GM06990 (cell line): ENCODE data around the gene NKX6-2.

Source experiments
- DNase-seq: peaks from one replicate; pipeline ENCODE4 v3.0.0-alpha.2; 2011; ENCODE audit not compliant: insufficient read length; ENCODE audit errors: extremely low read depth
- H3K27me3 ChIP-seq: replicated peaks from 2 replicates; pipeline ENCODE4 v1.6.0; 2011; ENCODE audit warnings: low read length; ENCODE audit not compliant: control insufficient read depth, insufficient read depth
- H3K36me3 ChIP-seq: 2 replicates; pipeline ENCODE4 v1.5.1; 2011; ENCODE audit warnings: low read length; ENCODE audit not compliant: control insufficient read depth, insufficient read depth
- H3K4me3 ChIP-seq: replicated peaks from 2 replicates; pipeline ENCODE4 v1.5.1; 2011; ENCODE audit warnings: low read depth, mild to moderate bottlenecking, control low read depth, low read length
- TF ChIP-seq, protein P1 (sequence below): IDR thresholded peaks from 2 replicates; pipeline ENCODE4 v1.5.1; 2011; ENCODE audit warnings: low read length, control low read depth, mild to moderate bottlenecking, inconsistent platforms; ENCODE audit not compliant: insufficient read depth, poor library complexity, severe bottlenecking

Gene NKX6-2

DNA sequence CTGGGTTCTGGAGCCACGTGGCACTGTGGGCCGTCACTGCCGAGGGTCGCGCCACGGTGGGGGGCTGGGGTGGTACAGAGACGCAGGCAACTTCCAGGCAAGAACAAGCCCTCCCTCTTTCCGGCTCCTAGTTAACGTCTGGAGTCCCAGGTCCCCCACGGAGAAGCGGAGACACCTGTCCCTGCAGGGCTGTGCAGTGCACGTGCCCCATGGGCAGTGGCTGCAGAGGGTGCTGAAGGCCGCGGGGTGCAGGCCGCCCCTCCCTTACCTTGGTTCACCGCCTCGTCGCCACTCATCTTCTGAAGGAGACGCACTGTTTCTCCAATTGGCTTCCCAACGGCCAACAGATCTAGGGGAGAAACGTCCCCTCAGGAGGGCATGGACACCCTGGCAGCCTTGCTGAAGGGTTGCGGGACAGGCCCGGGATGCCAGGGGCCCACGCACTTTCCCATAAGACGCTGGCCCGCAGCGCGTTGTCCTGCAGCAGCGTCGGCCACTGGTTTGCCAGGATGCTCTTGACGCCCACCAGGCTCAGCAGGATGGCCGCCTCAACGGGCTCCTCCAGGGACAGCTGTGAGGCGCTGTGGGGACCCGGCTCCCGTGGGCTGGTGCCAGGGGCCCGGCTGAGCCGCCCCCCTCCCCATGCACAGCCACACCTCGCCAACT is 24.3 kb upstream of the NKX6-2 start:
- TF ChIP-seq, protein P1, sequence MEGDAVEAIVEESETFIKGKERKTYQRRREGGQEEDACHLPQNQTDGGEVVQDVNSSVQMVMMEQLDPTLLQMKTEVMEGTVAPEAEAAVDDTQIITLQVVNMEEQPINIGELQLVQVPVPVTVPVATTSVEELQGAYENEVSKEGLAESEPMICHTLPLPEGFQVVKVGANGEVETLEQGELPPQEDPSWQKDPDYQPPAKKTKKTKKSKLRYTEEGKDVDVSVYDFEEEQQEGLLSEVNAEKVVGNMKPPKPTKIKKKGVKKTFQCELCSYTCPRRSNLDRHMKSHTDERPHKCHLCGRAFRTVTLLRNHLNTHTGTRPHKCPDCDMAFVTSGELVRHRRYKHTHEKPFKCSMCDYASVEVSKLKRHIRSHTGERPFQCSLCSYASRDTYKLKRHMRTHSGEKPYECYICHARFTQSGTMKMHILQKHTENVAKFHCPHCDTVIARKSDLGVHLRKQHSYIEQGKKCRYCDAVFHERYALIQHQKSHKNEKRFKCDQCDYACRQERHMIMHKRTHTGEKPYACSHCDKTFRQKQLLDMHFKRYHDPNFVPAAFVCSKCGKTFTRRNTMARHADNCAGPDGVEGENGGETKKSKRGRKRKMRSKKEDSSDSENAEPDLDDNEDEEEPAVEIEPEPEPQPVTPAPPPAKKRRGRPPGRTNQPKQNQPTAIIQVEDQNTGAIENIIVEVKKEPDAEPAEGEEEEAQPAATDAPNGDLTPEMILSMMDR, result no peak
- no peaks in the 10 kb centered on the region for H3K27me3 ChIP-seq

DNA sequence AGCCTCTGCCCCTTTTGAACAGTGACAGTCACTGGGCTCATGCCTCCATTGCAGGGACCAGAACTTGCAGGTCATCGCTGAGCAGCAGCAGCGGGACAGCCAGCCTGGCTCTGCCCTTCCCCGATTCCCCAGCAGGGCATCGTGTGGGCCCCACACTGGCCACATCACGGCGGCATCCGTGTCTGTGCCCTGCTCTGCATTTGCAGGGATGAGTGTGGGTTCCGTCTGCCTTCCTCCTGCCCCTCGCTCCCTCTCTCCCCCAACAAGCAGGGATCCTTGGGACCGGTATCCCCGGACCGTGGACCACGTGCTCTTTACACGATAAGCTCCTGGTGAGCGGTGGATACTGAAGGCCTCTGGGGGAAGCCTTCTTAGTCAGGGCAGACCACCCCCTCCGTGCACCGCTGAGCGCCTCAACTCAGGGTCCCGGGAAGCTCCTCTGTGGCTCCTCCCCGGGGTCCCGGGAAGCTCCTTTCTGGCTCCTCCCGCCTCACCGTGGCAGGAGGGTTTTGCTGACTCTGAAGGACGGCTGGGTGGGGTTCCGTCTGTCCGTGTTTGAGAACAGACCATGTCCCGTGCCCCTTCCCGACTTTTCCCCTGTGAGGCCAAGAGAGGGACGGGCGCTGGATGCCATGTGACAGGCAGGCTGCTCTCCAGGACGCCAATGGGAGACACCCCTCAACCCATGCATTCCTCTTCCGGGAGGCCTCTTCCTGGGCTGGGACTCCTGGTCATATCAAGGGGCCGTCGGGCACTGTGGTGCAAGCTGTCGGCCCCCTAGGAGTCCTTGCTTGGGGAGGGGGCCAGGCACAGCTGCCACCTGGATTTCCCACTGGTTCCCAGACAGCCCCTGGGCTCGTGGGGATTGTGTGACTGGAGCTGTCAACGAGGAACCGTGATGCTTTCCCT is 23.5 kb upstream of the NKX6-2 start:
- no peak for DNase-seq
- no peaks in the 10 kb centered on the region for H3K36me3 ChIP-seq
- H3K4me3 ChIP-seq, result no peak overlapping the region
- TF ChIP-seq, protein P1, result no peak
- H3K27me3 ChIP-seq, result no peaks in the 10 kb centered on the region

More for the DNA sequence above, 24.3 kb upstream of the NKX6-2 start:
- no peaks in the 10 kb centered on the region for H3K36me3 ChIP-seq
- H3K4me3 ChIP-seq, result no peak overlapping the region
- no peak for DNase-seq

DNA sequence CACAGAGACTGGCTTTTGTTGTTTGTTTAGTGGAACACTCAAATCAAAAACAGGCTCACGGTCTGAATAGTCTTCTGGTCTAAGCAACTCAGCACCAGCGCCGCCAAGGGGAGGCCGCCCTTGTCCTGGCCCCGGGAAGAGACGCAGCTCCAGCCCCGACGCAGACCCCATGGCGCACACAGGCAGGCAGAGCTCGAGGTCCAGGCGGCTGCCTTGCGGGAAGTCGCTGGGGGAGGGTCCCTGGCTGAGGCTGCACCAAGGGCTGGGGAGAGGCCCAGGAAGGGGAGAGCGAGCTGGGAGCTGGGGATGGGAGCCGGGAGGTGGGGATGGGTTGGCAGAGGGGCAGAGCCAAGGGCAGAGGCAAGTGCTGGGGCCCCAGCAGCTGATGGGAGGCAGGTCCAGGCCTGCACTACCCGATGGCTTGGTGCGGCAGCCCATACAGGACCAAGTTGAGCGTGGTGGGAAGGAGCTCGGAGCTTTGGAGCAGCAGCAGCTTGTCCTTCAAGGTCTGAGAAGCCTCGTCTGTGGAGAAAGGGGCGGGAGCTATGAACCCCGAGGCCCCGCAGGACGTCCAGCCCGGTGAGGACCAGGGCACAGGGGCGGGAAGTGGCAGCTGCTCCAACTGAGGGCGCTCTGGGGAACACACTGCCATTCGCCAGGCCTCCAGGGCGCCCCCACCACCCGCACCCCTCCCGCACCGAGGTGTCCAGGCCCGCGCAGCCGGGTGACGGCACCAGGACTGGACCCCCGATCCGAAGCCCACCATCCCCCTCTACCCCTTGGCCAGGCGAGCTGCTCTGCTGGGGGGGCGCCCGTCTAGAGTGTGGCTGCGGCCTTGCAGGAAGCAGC is 22.7 kb upstream of the NKX6-2 start:
- Histone ChIP-seq H3K36me3 (no peaks in the 10 kb centered on the region), H3K27me3 (no peaks in the 10 kb centered on the region), H3K4me3 (no peak overlapping the region)
- DNase-seq, result no peak
- TF ChIP-seq, protein P1, result no peak

DNA sequence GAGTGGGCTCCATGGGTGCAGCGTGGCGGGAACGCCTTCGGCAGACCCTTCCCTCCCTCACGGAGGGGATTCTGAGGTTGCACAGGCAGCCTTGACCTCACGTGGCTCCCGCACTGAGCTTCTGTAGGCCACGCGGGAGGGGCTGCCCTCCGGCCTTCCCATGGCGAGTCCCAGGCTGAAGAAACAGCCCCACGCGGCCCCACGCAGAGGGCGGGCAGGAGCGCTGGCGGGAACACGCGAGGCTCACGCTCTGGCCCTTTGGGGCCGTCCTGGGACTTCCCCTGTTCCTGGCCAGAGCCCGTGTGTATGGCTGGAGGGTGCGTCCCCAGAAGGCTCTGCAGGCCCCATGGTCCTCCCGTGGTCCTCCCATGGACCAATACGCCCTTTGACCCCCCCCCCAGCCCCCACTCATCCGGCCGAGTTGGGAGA is 21.7 kb upstream of the NKX6-2 start:
- DNase-seq, result no peak
- TF ChIP-seq, protein P1, result no peak
- Histone ChIP-seq H3K4me3 (no peak overlapping the region), H3K27me3 (no peaks in the 10 kb centered on the region), H3K36me3 (no peaks in the 10 kb centered on the region)

DNA sequence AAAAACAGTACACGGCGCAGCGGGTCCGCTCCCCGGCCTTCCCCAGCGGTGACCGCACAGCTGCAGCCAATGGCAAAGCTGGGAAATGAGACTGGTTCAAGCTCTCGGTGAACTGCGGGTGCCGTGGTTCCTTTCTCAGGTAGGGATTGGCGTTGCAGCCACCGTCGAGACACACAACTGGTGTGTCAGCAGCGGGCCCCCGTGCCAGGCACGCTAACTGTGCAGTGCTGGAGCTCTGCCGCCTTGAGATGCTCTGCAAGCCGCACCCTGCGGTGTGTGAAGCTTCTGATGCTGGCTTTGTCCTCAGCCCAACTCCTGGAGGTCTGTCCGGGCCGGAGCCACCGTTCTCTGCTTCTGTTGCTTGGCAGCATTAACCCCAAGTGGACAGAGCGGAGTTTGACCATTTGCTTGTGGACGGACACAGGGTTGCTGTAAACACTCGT is 20.6 kb upstream of the NKX6-2 start:
- DNase-seq, result no peak
- TF ChIP-seq, protein P1, result no peak
- Histone ChIP-seq H3K27me3 (no peaks in the 10 kb centered on the region), H3K36me3 (no peaks in the 10 kb centered on the region), H3K4me3 (no peak overlapping the region)
